ENCODE results near the gene B4GALT3.

DNA sequence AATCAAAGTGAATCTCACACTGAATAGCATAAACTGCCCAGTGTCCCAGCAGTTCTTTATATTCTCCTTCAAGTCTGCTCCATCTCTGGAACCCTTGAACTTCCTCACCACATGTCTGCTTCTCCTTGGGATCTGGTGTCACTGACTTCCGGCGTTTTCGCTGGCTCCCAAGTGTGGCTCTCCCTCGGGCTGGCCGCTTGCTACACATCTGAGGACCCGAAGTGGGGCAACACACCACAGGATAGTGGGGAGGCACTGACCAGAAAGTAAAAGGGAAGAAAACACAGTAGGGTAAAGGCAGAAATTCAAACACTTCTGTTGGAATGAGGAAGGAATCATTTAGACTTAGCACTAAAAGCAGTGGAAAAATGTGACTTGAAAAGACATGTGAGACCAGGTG, 54.3 kb downstream of the B4GALT3 start:
- TF ChIP-seq ZNF274 (IDR thresholded peaks at IDR 0.05; ENCODE audit: low read depth, low read length) (no peak), YY1 (IDR thresholded peaks at IDR 0.05; ENCODE audit: insufficient read depth, insufficient read length) (no peak)

Measured in NT2/D1 (cell line).